ENCODE data around the gene BRD8.

- no peak for TF ChIP-seq CTCF (IDR thresholded peaks at IDR 0.05; ENCODE audit: extremely low read depth in 1 of 2, insufficient read depth in 1 of 2, low read depth in 1 of 2, low read length in 2 of 2)
- TF ChIP-seq POLR2AphosphoS5 (IDR thresholded peaks at IDR 0.05; ENCODE audit: insufficient read depth, low read depth, low read length), result no peak
- TF ChIP-seq EZH2 (IDR thresholded peaks at IDR 0.05; ENCODE audit: borderline replicate concordance, low read depth, low read length, severe bottlenecking), result no peak
- TF ChIP-seq POLR2A (IDR thresholded peaks at IDR 0.05; ENCODE audit: low read depth, low read length), result no peak
- TF ChIP-seq MYC (IDR thresholded peaks at IDR 0.05; ENCODE audit: low read depth, low read length), result no peak
- TF ChIP-seq MAX (IDR thresholded peaks at IDR 0.05; ENCODE audit: insufficient read depth, insufficient read length), result no peak
- TF ChIP-seq GATA2 (IDR thresholded peaks at IDR 0.05; ENCODE audit: insufficient read depth, insufficient read length, low read depth, low read length), result no peak
- TF ChIP-seq JUN (IDR thresholded peaks at IDR 0.05; ENCODE audit: borderline replicate concordance, insufficient read depth, insufficient read length, low read depth), result no peak
These were observed 9.3 kb downstream of the BRD8 start for GRCh38 chr5:138169124-138169523.

Data from endothelial cell of umbilical vein (primary cell).